ENCODE data around the gene TSPAN13.

Gene TSPAN13

GRCh38 chr7:16801111-16801542 is 47.6 kb downstream of the TSPAN13 start:
- in situ Hi-C loops (cut with HindIII; ENCODE audit: low sequenced_read_pairs): no loop called here
- peak; percentile 59 for TF ChIP-seq CTCF (IDR thresholded peaks at IDR 0.05; ENCODE audit: low read depth, low read length, missing control alignments)
- H3K4me3 ChIP-seq (ENCODE audit: low read depth, low read length): no peak overlapping the region
- peak; percentile 53 for DNase-seq (ENCODE audit: low read depth)

GRCh38 chr7:16801579-16801978 is 48.0 kb downstream of the TSPAN13 start:
- in situ Hi-C loops (cut with HindIII; ENCODE audit: low sequenced_read_pairs): no loop called here
- no peak for TF ChIP-seq CTCF (IDR thresholded peaks at IDR 0.05; ENCODE audit: low read depth, low read length, missing control alignments)
- no peak overlapping the region for H3K4me3 ChIP-seq (ENCODE audit: low read depth, low read length)
- no peak for DNase-seq (ENCODE audit: low read depth)

GRCh38 chr7:16803125-16803524 is 49.6 kb downstream of the TSPAN13 start:
- TF ChIP-seq CTCF (IDR thresholded peaks at IDR 0.05; ENCODE audit: low read depth, low read length, missing control alignments): no peak
- in situ Hi-C loops (cut with HindIII; ENCODE audit: low sequenced_read_pairs): no loop called here
- H3K4me3 ChIP-seq (ENCODE audit: low read depth, low read length): no peak overlapping the region
- no peak for DNase-seq (ENCODE audit: low read depth)

GRCh38 chr7:16803881-16804673 is 50.5 kb downstream of the TSPAN13 start:
- DNase-seq (ENCODE audit: low read depth): no peak
- in situ Hi-C loops (cut with HindIII; ENCODE audit: low sequenced_read_pairs): no loop called here
- TF ChIP-seq CTCF (IDR thresholded peaks at IDR 0.05; ENCODE audit: low read depth, low read length, missing control alignments): no peak
- no peak overlapping the region for H3K4me3 ChIP-seq (ENCODE audit: low read depth, low read length)

- DNase-seq (ENCODE audit: low read depth): no peak
- no peak for TF ChIP-seq CTCF (IDR thresholded peaks at IDR 0.05; ENCODE audit: low read depth, low read length, missing control alignments)
- no peak within 1 kb of the TSS for H3K4me3 ChIP-seq (ENCODE audit: low read depth, low read length)
- in situ Hi-C loops (cut with HindIII; ENCODE audit: low sequenced_read_pairs): no loop called here
Observed at GRCh38 chr7:16804674-16805439, 51.3 kb downstream of the TSPAN13 start, which contains the start of gene AGR2. AGR2 (minus strand) TSS chr7:16804999; CDS start chr7:16801796, 3,203 bp downstream.

- TF ChIP-seq CTCF (IDR thresholded peaks at IDR 0.05; ENCODE audit: low read depth, low read length, missing control alignments): no peak
- no peak overlapping the region for H3K4me3 ChIP-seq (ENCODE audit: low read depth, low read length)
- DNase-seq (ENCODE audit: low read depth): no peak
- in situ Hi-C loops (cut with HindIII; ENCODE audit: low sequenced_read_pairs): no loop called here
Observed at GRCh38 chr7:16805441-16805840, 51.9 kb downstream of the TSPAN13 start.

Measured in astrocyte of the cerebellum (primary cell).